Sigmoid colon (tissue), 7 donors: ENCODE measurements around the gene MESD. TPM values are rescaled to one million over a fixed set of nuclear protein-coding genes. Genes with fewer than 3 reads are reported as not detected.
A peak's percentile ranks its signal among the peaks of the same experiment; 100 is the strongest.

Experiments
- DNase-seq: peaks from one replicate; pipeline ENCODE4 v3.0.0-alpha.2; 2019
- H3K27ac ChIP-seq, 4 donors: fragments of 200-600 bp; sonication (generic); one replicate each; pipeline ENCODE4 v1.5.1; 2016 to 2019; ENCODE audit warnings: mild to moderate bottlenecking in 1 of 4
- H3K27me3 ChIP-seq, 3 donors: fragments of 200-600 bp; sonication (generic); one replicate each; pipeline ENCODE4 v1.5.1; 2019; ENCODE audit warnings: mild to moderate bottlenecking in 1 of 3
- H3K36me3 ChIP-seq, 4 donors: fragments of 200-600 bp; sonication (generic); one replicate each; pipeline ENCODE4 v1.5.1; 2016 to 2019
- H3K4me1 ChIP-seq, 4 donors: fragments of 200-600 bp; sonication (generic); one replicate each; pipeline ENCODE4 v1.5.1; 2017 to 2019
- H3K4me3 ChIP-seq, 4 donors: fragments of 200-600 bp; sonication (generic); one replicate each; pipeline ENCODE4 v1.5.1; 2017 to 2019; ENCODE audit warnings: mild to moderate bottlenecking in 2 of 4, moderate library complexity in 1 of 4
- H3K9me3 ChIP-seq, 4 donors: fragments of 200-600 bp in 3 of 4; sonication (generic) in 3 of 4; one replicate each; pipeline versions ENCODE4 v1.5.1 to v1.6.1; 2013 to 2019
- EP300 ChIP-seq, 4 donors: sonication (generic); formaldehyde crosslinking; IDR thresholded peaks; one replicate each; pipeline ENCODE4 v1.6.1; 2017; ENCODE audit warnings: antibody characterized with exemption in 4 of 4
- POLR2A ChIP-seq, 2 donors: fragments of 450-650 bp; IDR thresholded peaks; one replicate each; pipeline ENCODE4 v1.6.1; 2016; ENCODE audit warnings: antibody characterized with exemption in 2 of 2, mild to moderate bottlenecking in 2 of 2, moderate library complexity in 2 of 2
- POLR2AphosphoS5 ChIP-seq, 4 donors: sonication (generic); formaldehyde crosslinking; IDR thresholded peaks; one replicate each; pipeline ENCODE4 v1.6.1; 2017; ENCODE audit warnings: antibody characterized with exemption in 4 of 4
- WGBS, 2 donors: extraction: QIAGEN DNeasy Blood & Tissue Kit; methylation state at CpG; one replicate each; pipeline ENCODE4 v1.1.7; 2013; 5-methylcytosine and 5-hydroxymethylcytosine counted together
- intact Hi-C: fragments of 100-400 bp; cut with DNase I; formaldehyde crosslinking; loops from one replicate; pipeline ENCODE4 v1.15.1; 2023
- polyA plus RNA-seq, 3 donors: library from polyadenylated mRNA; stranded (reverse); fragments of 200-250 nt; gene quantifications; one replicate each; pipeline ENCODE4 v1.2.3, GENCODE V29; 2013
- total RNA-seq, 4 donors: library from RNA; depleted of rRNA; stranded (reverse); fragments of >200 nt; gene quantifications; one replicate each; pipeline ENCODE4 v1.1.0, GENCODE V29; 2016
- TF ChIP-seq, protein P1 (sequence below), 4 experiments: fragments of 450-650 bp in 3 of 4; fragments of 200-600 bp in 1 of 4; IDR thresholded peaks; one replicate each; pipeline ENCODE4 v1.5.1; 2016 to 2019; ENCODE audit warnings: antibody characterized with exemption in 4 of 4, mild to moderate bottlenecking in 3 of 4, moderate library complexity in 2 of 4
- donor health status: healthy with polysubstance abuse.
- donor health status: Bipolar disorder and iron deficiency.
- donor health status: healthy.

Gene MESD
- total and polyA plus RNA-seq, 7 donors: 5.4 to 20.8 (median 14.6) TPM

DNA sequence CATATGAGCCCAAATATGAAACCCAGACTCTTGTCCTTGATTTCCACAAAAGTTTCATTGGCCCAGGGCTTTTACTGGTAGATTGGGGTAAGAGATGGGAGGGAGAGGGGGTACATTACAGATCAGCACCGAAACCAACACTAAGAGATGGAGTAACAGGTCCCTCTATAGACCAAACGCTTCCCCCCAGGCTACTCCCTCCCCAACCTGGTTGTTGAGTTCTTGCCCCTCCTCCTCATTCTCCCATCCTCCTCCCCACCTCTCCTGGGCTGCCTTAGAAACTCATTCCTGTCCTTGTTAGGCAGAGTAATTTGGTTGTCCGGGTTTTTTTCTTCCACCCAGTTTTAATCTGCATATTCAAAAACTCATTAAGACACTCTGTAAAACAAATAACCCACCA, 74.1 kb downstream of the MESD start:
- WGBS, 2 donors: 61 to 70% methylated on average over 3 of the region's 3 CpGs
- intact Hi-C loops: no loop called here
- TF ChIP-seq POLR2A (IDR thresholded peaks at IDR 0.05) (no peak), POLR2AphosphoS5 (IDR thresholded peaks at IDR 0.05) (no peak), EP300 (IDR thresholded peaks at IDR 0.05) (no peak)
- TF ChIP-seq, protein P1, sequence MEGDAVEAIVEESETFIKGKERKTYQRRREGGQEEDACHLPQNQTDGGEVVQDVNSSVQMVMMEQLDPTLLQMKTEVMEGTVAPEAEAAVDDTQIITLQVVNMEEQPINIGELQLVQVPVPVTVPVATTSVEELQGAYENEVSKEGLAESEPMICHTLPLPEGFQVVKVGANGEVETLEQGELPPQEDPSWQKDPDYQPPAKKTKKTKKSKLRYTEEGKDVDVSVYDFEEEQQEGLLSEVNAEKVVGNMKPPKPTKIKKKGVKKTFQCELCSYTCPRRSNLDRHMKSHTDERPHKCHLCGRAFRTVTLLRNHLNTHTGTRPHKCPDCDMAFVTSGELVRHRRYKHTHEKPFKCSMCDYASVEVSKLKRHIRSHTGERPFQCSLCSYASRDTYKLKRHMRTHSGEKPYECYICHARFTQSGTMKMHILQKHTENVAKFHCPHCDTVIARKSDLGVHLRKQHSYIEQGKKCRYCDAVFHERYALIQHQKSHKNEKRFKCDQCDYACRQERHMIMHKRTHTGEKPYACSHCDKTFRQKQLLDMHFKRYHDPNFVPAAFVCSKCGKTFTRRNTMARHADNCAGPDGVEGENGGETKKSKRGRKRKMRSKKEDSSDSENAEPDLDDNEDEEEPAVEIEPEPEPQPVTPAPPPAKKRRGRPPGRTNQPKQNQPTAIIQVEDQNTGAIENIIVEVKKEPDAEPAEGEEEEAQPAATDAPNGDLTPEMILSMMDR (IDR thresholded peaks at IDR 0.05): no peak

DNA sequence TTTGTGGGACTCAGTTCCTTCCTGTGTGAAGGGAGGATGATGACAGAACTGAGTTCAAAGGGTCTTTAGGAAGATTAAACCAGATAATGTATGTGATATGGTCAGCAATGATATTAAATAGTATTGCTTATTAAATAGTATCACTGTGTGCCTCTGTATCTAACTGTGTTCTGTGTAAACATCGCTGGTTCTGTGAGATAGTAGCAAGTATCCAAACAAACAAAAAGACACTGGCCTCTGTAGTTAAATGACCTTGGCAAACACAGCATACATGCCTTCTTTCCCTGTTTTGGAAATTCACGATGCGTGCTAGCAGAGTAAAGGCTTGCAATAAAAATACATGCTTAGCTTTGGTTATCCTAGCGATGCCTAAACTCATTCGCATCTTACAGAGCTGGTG, 76.1 kb downstream of the MESD start:
- no peak for DNase-seq
- H3K4me3 ChIP-seq: no peak overlapping the region
- peaks cover 0 to 6% (median 0%) of the 10 kb centered on the region in 4 donors for H3K9me3 ChIP-seq
- peaks cover 0 to 10% (median 8%) of the 10 kb centered on the region in 4 donors for H3K36me3 ChIP-seq
- peak overlapping the region in 3 of 4 donors; percentile 22 to 56 (median 38) for H3K27ac ChIP-seq
- intact Hi-C loops: loop anchor here (5.0 kb wide), 1 partner anchor 56 kb away; no protein-coding TSS in a partner anchor
- WGBS, 2 donors: 90 to 92% methylated on average over 5 of the region's 5 CpGs
- H3K4me1 ChIP-seq: peaks cover 0 to 38% (median 23%) of the 10 kb centered on the region in 4 donors
- TF ChIP-seq, protein P1 (IDR thresholded peaks at IDR 0.05): no peak
- TF ChIP-seq EP300 (IDR thresholded peaks at IDR 0.05): no peak
- TF ChIP-seq POLR2A (IDR thresholded peaks at IDR 0.05): no peak
- TF ChIP-seq POLR2AphosphoS5 (IDR thresholded peaks at IDR 0.05): no peak
- no peaks in the 10 kb centered on the region for H3K27me3 ChIP-seq

More for the DNA sequence above, 74.1 kb downstream of the MESD start:
- Histone ChIP-seq H3K9me3 (no peaks in the 10 kb centered on the region), H3K36me3 (no peaks in the 10 kb centered on the region), H3K27ac (no peak overlapping the region), H3K4me3 (no peak overlapping the region), H3K4me1 (peaks cover 0 to 38% (median 23%) of the 10 kb centered on the region in 4 donors), H3K27me3 (no peaks in the 10 kb centered on the region)
- DNase-seq: no peak

DNA sequence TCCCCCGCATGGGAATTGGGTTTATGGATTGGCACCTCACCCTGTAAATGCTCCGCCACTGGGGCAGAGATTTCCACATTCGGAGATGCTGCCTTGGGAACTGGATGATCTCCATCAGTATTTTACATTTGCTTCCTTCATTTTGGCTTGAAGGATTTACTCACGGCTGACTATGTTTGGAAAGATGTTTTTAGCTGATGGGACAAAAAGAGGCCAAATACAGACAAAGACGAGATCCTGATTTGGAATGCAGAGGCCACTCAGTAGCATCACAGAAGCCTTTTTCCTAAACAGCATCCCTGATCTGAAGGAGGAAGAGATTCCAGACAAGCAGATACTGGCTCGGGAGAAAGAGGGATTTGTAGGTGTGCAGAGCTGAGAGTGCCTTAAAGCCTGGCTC, 76.9 kb downstream of the MESD start:
- Histone ChIP-seq H3K4me3 (no peak overlapping the region), H3K36me3 (peaks cover 0 to 10% (median 8%) of the 10 kb centered on the region in 4 donors), H3K4me1 (peaks cover 0 to 38% (median 23%) of the 10 kb centered on the region in 4 donors), H3K9me3 (peaks cover 0 to 6% (median 0%) of the 10 kb centered on the region in 4 donors), H3K27me3 (no peaks in the 10 kb centered on the region), H3K27ac (peak overlapping the region in 3 of 4 donors; percentile 22 to 56 (median 38))
- no peak for DNase-seq
- intact Hi-C loops: loop anchor here (5.0 kb wide), 1 partner anchor 55 kb away; no protein-coding TSS in a partner anchor
- TF ChIP-seq, protein P1 (IDR thresholded peaks at IDR 0.05): no peak
- TF ChIP-seq POLR2AphosphoS5 (IDR thresholded peaks at IDR 0.05): no peak
- TF ChIP-seq EP300 (IDR thresholded peaks at IDR 0.05): no peak
- no peak for TF ChIP-seq POLR2A (IDR thresholded peaks at IDR 0.05)
- WGBS, 2 donors: 89 to 92% methylated on average over 6 of the region's 6 CpGs

DNA sequence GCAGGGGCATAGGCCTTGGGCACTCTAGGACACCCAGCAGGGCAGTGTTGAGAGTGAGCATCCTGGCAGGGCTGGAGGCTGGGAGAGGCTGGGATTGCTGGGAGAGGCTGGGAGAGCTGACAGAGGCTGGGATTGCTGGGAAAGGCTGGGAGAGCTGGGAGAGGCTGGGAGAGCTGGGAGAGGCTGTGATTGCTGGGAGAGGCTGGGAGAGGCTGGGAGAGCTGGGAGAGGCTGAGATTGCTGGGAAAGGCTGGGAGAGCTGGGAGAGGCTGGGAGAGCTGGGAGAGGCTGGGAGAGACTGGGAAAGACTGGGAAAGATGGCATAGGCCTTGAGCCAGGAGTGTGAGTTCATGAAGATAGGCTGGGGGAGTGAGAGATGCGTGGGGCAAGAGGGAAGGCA, 77.8 kb downstream of the MESD start:
- intact Hi-C loops: loop anchor here (5.0 kb wide), 1 partner anchor 55 kb away; no protein-coding TSS in a partner anchor
- H3K9me3 ChIP-seq: peaks cover 0 to 6% (median 0%) of the 10 kb centered on the region in 4 donors
- no peak for TF ChIP-seq POLR2AphosphoS5 (IDR thresholded peaks at IDR 0.05)
- TF ChIP-seq, protein P1 (IDR thresholded peaks at IDR 0.05): no peak
- TF ChIP-seq POLR2A (IDR thresholded peaks at IDR 0.05): no peak
- no peak for TF ChIP-seq EP300 (IDR thresholded peaks at IDR 0.05)
- peak overlapping the region in 2 of 4 donors; percentile 38 to 56 for H3K27ac ChIP-seq
- peaks cover 0 to 10% (median 8%) of the 10 kb centered on the region in 4 donors for H3K36me3 ChIP-seq
- no peak overlapping the region for H3K4me3 ChIP-seq
- H3K4me1 ChIP-seq: peaks cover 0 to 38% (median 23%) of the 10 kb centered on the region in 4 donors
- WGBS, 2 donors: 93 to 95% methylated on average over 1 of the region's 1 CpG
- DNase-seq: no peak
- H3K27me3 ChIP-seq: no peaks in the 10 kb centered on the region
